GM12878 (cell line): ENCODE data around the gene ATOSB. TPM values are rescaled to one million over a fixed set of nuclear protein-coding genes. Genes with fewer than 3 reads are reported as not detected.

ENCODE experiments used
- ATAC-seq: fragments of 200-7000 bp; cut with Tn5 transposase; 3 replicates; pipeline ENCODE4 v1.9.1; 2020; ENCODE audit warnings: mild to moderate bottlenecking, moderate library complexity
- BruUV-seq: library from RNA; stranded (reverse); fragments of 400-500 nt; replicated peaks from 2 replicates; lab custom pipeline; 2021; lab: Mats Ljungman, UMichigan
- CTCF ChIA-PET: fragments of 300-600 bp; sonication (Branson Sonifier 250); formaldehyde crosslinking; extraction: SDS; loops from one replicate; lab custom pipeline; 2021; ENCODE audit warnings: inconsistent platforms; lab: Yijun Ruan, JAX
- POLR2A ChIA-PET: fragments of 350-600 bp; formaldehyde crosslinking; extraction: SDS; loops from one replicate; lab custom pipeline; 2021; ENCODE audit warnings: inconsistent platforms; lab: Charles Lee
- RAD21 ChIA-PET: fragments of 300-600 bp; sonication (Branson Sonifier 250); formaldehyde crosslinking; loops from one replicate; lab custom pipeline; 2023; ENCODE audit warnings: antibody characterized with exemption; ENCODE audit not compliant: unreplicated experiment; lab: Charles Lee
- SMC1A ChIA-PET: fragments of 300-600 bp; sonication (Branson Sonifier 250); formaldehyde crosslinking; loops from one replicate; lab custom pipeline; 2023; ENCODE audit not compliant: unreplicated experiment, uncharacterized antibody; lab: Charles Lee
- DNase-seq: peaks from one replicate; pipeline ENCODE4 v3.0.0-alpha.2; 2011; ENCODE audit warnings: low read depth, low spot score
- FAIRE-seq: peaks from 3 replicates; lab custom pipeline; 2011; peaks lifted over from hg19 to GRCh38; lab: Jason Lieb, UNC
- H2AFZ ChIP-seq: 2 replicates; pipeline ENCODE4 v1.6.0; 2011; ENCODE audit warnings: low read depth, low read length, control low read depth; ENCODE audit not compliant: control insufficient read depth
- H3K27ac ChIP-seq: 2 replicates; pipeline ENCODE4 v1.5.1; 2011; ENCODE audit warnings: control low read depth; ENCODE audit not compliant: control insufficient read depth, insufficient read depth
- H3K27me3 ChIP-seq, 2 experiments: replicated peaks in 1 of 2; 2 replicates each; pipeline versions ENCODE4 v1.6.0 to v1.6.1; 2011; ENCODE audit warnings: low read length in 1 of 2; ENCODE audit not compliant: control insufficient read depth in 2 of 2, insufficient read depth in 2 of 2
- H3K36me3 ChIP-seq, 2 experiments: 2 replicates each; pipeline ENCODE4 v1.5.1; 2011; ENCODE audit warnings: low read length in 1 of 2; ENCODE audit not compliant: control insufficient read depth in 2 of 2, insufficient read depth in 2 of 2
- H3K4me1 ChIP-seq: 2 replicates; pipeline ENCODE4 v1.6.1; 2011; ENCODE audit warnings: mild to moderate bottlenecking, low read length, moderate library complexity, mixed read lengths; ENCODE audit not compliant: control insufficient read depth, insufficient read depth
- H3K4me2 ChIP-seq: 2 replicates; pipeline ENCODE4 v1.6.0; 2011; ENCODE audit warnings: control low read depth; ENCODE audit not compliant: control insufficient read depth, insufficient read depth
- H3K4me3 ChIP-seq: fragments of 200-600 bp; sonication (generic); 2 replicates; pipeline ENCODE4 v1.5.1; 2016
- H3K79me2 ChIP-seq: 2 replicates; pipeline ENCODE4 v1.6.0; 2011; ENCODE audit warnings: low read length; ENCODE audit not compliant: control insufficient read depth, insufficient read depth
- H3K9ac ChIP-seq: 2 replicates; pipeline ENCODE4 v1.8.0; 2011; ENCODE audit warnings: low read length, control low read depth, mixed read lengths; ENCODE audit not compliant: control insufficient read depth, insufficient read depth
- H3K9me3 ChIP-seq: replicated peaks from 3 replicates; pipeline ENCODE4 v1.5.1; 2011; ENCODE audit warnings: mild to moderate bottlenecking, low read length; ENCODE audit not compliant: control insufficient read depth, insufficient read depth
- H4K20me1 ChIP-seq: 2 replicates; pipeline ENCODE4 v1.6.0; 2011; ENCODE audit not compliant: control insufficient read depth, insufficient read depth
- BHLHE40 ChIP-seq, 2 experiments: fragments of 450-650 bp in 1 of 2; IDR thresholded peaks; 2 replicates each; pipeline ENCODE4 v1.6.1; 2011 to 2017; ENCODE audit warnings: low read depth in 2 of 2, borderline replicate concordance in 1 of 2, improper control_type of control experiment in 1 of 2, low read length in 1 of 2, mild to moderate bottlenecking in 1 of 2
- CREB1 ChIP-seq: IDR thresholded peaks from 2 replicates; pipeline ENCODE4 v1.6.1; 2012; ENCODE audit warnings: low read depth, mild to moderate bottlenecking, inconsistent platforms
- E2F4 ChIP-seq: IDR thresholded peaks from 2 replicates; pipeline ENCODE4 v1.6.1; 2012; ENCODE audit warnings: low read depth, low read length, improper control_type of control experiment
- E4F1 ChIP-seq: fragments of 450-650 bp; IDR thresholded peaks from 2 replicates; pipeline ENCODE4 v1.6.1; 2018; ENCODE audit warnings: borderline replicate concordance, mild to moderate bottlenecking; ENCODE audit not compliant: partially characterized antibody
- EGR1 ChIP-seq, 2 experiments: IDR thresholded peaks; 1 replicate in 1 of 2; 2 replicates in 1 of 2; pipeline ENCODE4 v1.6.1; 2011 to 2012; ENCODE audit warnings: low read depth in 2 of 2, low read length in 2 of 2, borderline replicate concordance in 1 of 2, mild to moderate bottlenecking in 1 of 2, moderate library complexity in 1 of 2
- ESRRA ChIP-seq: IDR thresholded peaks from 2 replicates; pipeline ENCODE4 v1.6.1; 2012; ENCODE audit warnings: mild to moderate bottlenecking, low read length, improper control_type of control experiment
- FOXM1 ChIP-seq: IDR thresholded peaks from 2 replicates; pipeline ENCODE4 v1.6.1; 2012; ENCODE audit warnings: low read depth, mild to moderate bottlenecking, inconsistent platforms, low read length, moderate library complexity
- HCFC1 ChIP-seq: fragments of 150-350 bp; IDR thresholded peaks from 2 replicates; pipeline ENCODE4 v1.6.1; 2014; ENCODE audit warnings: low read length
- IKZF1 ChIP-seq: fragments of 450-650 bp; conservative IDR thresholded peaks from 2 replicates; pipeline ENCODE4 v1.6.1; 2017; ENCODE audit warnings: antibody characterized with exemption, mild to moderate bottlenecking
- MEF2B ChIP-seq: fragments of 450-650 bp; IDR thresholded peaks from 2 replicates; pipeline ENCODE4 v1.6.1; 2018; ENCODE audit warnings: mild to moderate bottlenecking, moderate library complexity; ENCODE audit not compliant: partially characterized antibody, poor library complexity, severe bottlenecking
- MTA2 ChIP-seq: fragments of 450-650 bp; IDR thresholded peaks from 2 replicates; pipeline ENCODE4 v1.6.1; 2016; ENCODE audit warnings: low read depth, mild to moderate bottlenecking, moderate library complexity
- MXI1 ChIP-seq: fragments of 150-350 bp; IDR thresholded peaks from 2 replicates; pipeline ENCODE4 v1.6.1; 2011; ENCODE audit warnings: low read depth, mild to moderate bottlenecking, inconsistent platforms, low read length, improper control_type of control experiment
- NFIC ChIP-seq: IDR thresholded peaks from 2 replicates; pipeline ENCODE4 v1.6.1; 2012; ENCODE audit warnings: low read depth, mild to moderate bottlenecking, inconsistent platforms, low read length, moderate library complexity
- POLR2AphosphoS5 ChIP-seq: IDR thresholded peaks from 2 replicates; pipeline ENCODE4 v1.6.1; 2011; ENCODE audit warnings: mild to moderate bottlenecking, low read length, inconsistent platforms
- RUNX3 ChIP-seq: IDR thresholded peaks from 2 replicates; pipeline ENCODE4 v1.6.1; 2012; ENCODE audit warnings: low read length, inconsistent platforms
- STAT1 ChIP-seq: fragments of 450-650 bp; conservative IDR thresholded peaks from 2 replicates; pipeline ENCODE4 v1.6.1; 2014; ENCODE audit warnings: antibody characterized with exemption, mild to moderate bottlenecking
- TAF1 ChIP-seq: IDR thresholded peaks from 2 replicates; pipeline ENCODE4 v1.6.1; 2011; ENCODE audit warnings: mild to moderate bottlenecking, low read depth, low read length, borderline replicate concordance
- YY1 ChIP-seq: IDR thresholded peaks from 2 replicates; pipeline ENCODE4 v1.6.1; 2011; ENCODE audit warnings: low read depth, mild to moderate bottlenecking, low read length
- ZSCAN29 ChIP-seq: fragments of 450-650 bp; IDR thresholded peaks from 2 replicates; pipeline ENCODE4 v1.6.1; 2017; ENCODE audit warnings: mild to moderate bottlenecking, moderate library complexity
- WGBS: methylation state at CpG from one replicate; pipeline ENCODE4 v1.1.6; 2016; ENCODE audit warnings: low lambda C conversion rate; ENCODE audit not compliant: insufficient replicate concordance, insufficient coverage; ENCODE audit errors: missing lambda C conversion rate; 5-methylcytosine and 5-hydroxymethylcytosine counted together
- in situ Hi-C: fragments of 300-500 bp; cut with MboI; formaldehyde crosslinking; loops from 9 replicates; pipeline ENCODE4 v1.14.3; 2018; ENCODE audit warnings: mixed read lengths
- intact Hi-C: fragments of 100-400 bp; cut with micrococcal nuclease; formaldehyde crosslinking; loops from one replicate; pipeline ENCODE4 v1.14.2; 2022; ENCODE audit not compliant: unreplicated experiment
- polyA plus RNA-seq, 11 experiments: library from polyadenylated mRNA; depleted of rRNA in 4 of 11; unstranded in 6 of 11; stranded (reverse) in 5 of 11; fragments of >200 nt; fragmentation: Nextera tagmentation in 4 of 11; fragmentation: Illumina TruSeq in 1 of 11; extraction: Ambion mirVana in 4 of 11; extraction: Trizol in 1 of 11; gene quantifications; 1 replicate in 1 of 11; 2 replicates in 10 of 11; pipeline versions ENCODE4 v1.2.1 to v1.2.3, GENCODE V29; 2011 to 2016; ENCODE audit warnings: inconsistent platforms in 2 of 11, missing spikeins in 2 of 11, low read depth in 1 of 11
- total RNA-seq, 4 experiments: library from RNA; depleted of rRNA in 3 of 4; stranded (reverse); fragments of >200 nt in 3 of 4; fragmentation: Illumina TruSeq in 1 of 4; extraction: Trizol in 1 of 4; gene quantifications; 2 replicates each; pipeline versions ENCODE4 v1.2.1 to v1.2.3, GENCODE V29; 2013 to 2021

ATOSB gene
- total and polyA plus RNA-seq, 10 of the 15 experiments (the other 5 are each of a cell fraction or from before 2014, with no cell fraction given), result 0.60 to 5.4 (median 2.5) TPM

GRCh38 chr9:35079426-35080341 lies 36.0 kb downstream of the ATOSB start, which contains the start of gene FANCG:
FANCG (minus strand) TSS chr9:35079942; CDS start chr9:35079524, 418 bp downstream.
- BruUV-seq, result no TSS peak
- Histone ChIP-seq H3K4me3 (peak within 1 kb of the TSS; percentile 90), H3K27ac (peak within 1 kb of the TSS; percentile 88), H2AFZ (peak within 1 kb of the TSS; percentile 89), H3K9me3 (no peaks in the 10 kb centered on the region), H3K36me3 (peaks cover 0 to 5% of the 10 kb centered on the region in 2 experiments; a peak in 3 of 4 replicates), H3K4me2 (peak within 1 kb of the TSS; percentile 97), H3K79me2 (peaks cover 19% of the 10 kb centered on the region), H3K27me3 (no peaks in the 10 kb centered on the region), H3K9ac (peak within 1 kb of the TSS; percentile 95), H4K20me1 (no peaks in the 10 kb centered on the region), H3K4me1 (peaks cover 6% of the 10 kb centered on the region; the same call in 1 of the 2 replicates)
- peak; percentile 95 for ATAC-seq
- under 1% methylated on average over 51 of the region's 67 CpGs for WGBS
- FAIRE-seq, result peak; percentile 80
- CTCF ChIA-PET, result interaction anchor here (0.7 to 5.0 kb wide), 11 partner anchors 8 to 585 kb away, joined by 3 to 44 read pairs (median 5); partner anchors contain the start of genes PIGO and STOML2
- peak; percentile 79 for DNase-seq
- POLR2A ChIA-PET, result interaction anchor here (0.9 to 3.8 kb wide), 9 partner anchors 8 to 90 kb away, joined by 3 to 35 read pairs (median 5); partner anchors contain the start of genes DNAJB5, PIGO, STOML2 and VCP
- intact Hi-C loops (loop anchor here (1.0 to 10.0 kb wide), 3 partner anchors 17 to 645 kb away; partner anchors contain the start of genes PIGO and STOML2), in situ Hi-C loops (no loop called here)
- SMC1A ChIA-PET, result interaction anchor here (1.0 to 3.4 kb wide), 10 partner anchors 8 to 180 kb away, joined by 3 to 19 read pairs (median 4); partner anchors contain the start of genes PIGO and VCP
- RAD21 ChIA-PET, result interaction anchor here (0.6 to 2.0 kb wide), 9 partner anchors 8 to 655 kb away, joined by 3 to 9 read pairs (median 6); partner anchors contain the start of gene ATOSB
- TF ChIP-seq MEF2B (no peak), RUNX3 (peak; percentile 54), E4F1 (no peak), ZSCAN29 (no peak), E2F4 (peak; percentile 84), POLR2AphosphoS5 (peak; percentile 79), BHLHE40 (IDR thresholded peaks at IDR 0.05; ENCODE audit: borderline replicate concordance in 1 of 2, low read depth in 2 of 2, low read length in 1 of 2) (no peak; a peak in 1 of 4 replicates), ESRRA (no peak), IKZF1 (peak; percentile 84), STAT1 (peak; percentile 14; the same call in 1 of the 2 replicates), FOXM1 (no peak), TAF1 (peak; percentile 55), NFIC (no peak), MTA2 (no peak), HCFC1 (peak; percentile 86), MXI1 (peak; percentile 58; the same call in 1 of the 2 replicates), CREB1 (no peak), EGR1 (IDR thresholded peaks at IDR 0.05; ENCODE audit: borderline replicate concordance in 1 of 2, low read depth in 2 of 2, low read length in 2 of 2) (peak in 1 of 2 experiments; percentile 42; a peak in 1 of 3 replicates), YY1 (peak; percentile 82)
